A204.1 (cell line): Measurements from ENCODE around the gene CPED1.
"Not testable (repeated sequence)": the region's sequence is repeated elsewhere in the genome, so short reads cannot be mapped to it uniquely, and the experiment has no call there.

Source experiments
- FAIRE-seq: peaks from 2 replicates; lab custom pipeline; 2012; peaks lifted over from hg19 to GRCh38; lab: Jason Lieb, UNC

The CPED1 gene

GRCh38 chr7:121041516-121042148, 53.1 kb downstream of the CPED1 start:
- no peak for FAIRE-seq

DNA sequence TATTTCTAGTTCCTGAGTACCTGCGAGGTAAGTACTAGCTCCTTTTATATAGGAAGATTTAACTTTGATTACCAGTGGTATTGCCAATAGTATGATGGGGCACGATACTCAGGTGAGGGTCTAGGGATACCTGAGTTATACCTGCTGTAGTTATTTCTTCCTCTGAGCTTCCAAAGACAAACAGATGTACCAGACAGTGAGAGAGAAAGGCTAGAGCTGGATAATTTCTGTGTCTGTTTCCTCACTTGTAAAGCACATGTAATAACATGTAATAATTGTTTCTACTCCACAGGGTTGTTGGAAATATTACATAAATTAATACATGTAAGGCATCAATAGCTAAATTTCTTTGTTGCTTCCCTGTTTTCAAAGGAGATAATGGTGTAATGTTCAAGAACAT, 53.7 kb downstream of the CPED1 start:
- no peak for FAIRE-seq

DNA sequence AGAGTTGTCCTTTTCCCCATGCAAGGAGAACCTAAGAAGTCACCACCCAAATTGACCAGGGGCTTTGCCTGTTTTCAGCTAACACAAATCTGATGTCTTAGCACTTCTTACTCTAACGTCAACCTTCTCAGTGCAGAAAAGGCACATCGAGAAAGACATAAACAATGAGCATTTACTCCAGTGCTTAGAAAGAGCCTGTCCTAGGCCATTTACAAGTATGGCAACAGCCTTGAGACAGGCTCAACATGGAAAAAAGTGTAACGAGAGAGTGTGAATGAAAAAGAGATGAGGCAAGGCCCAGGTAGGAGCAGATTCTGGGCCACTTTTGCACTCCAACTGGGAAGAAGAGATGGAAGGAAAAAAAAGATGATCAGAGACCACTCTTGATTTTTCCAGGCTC, 54.4 kb downstream of the CPED1 start:
- no peak for FAIRE-seq

GRCh38 chr7:121043314-121044234, 55.1 kb downstream of the CPED1 start:
- no peak for FAIRE-seq

DNA sequence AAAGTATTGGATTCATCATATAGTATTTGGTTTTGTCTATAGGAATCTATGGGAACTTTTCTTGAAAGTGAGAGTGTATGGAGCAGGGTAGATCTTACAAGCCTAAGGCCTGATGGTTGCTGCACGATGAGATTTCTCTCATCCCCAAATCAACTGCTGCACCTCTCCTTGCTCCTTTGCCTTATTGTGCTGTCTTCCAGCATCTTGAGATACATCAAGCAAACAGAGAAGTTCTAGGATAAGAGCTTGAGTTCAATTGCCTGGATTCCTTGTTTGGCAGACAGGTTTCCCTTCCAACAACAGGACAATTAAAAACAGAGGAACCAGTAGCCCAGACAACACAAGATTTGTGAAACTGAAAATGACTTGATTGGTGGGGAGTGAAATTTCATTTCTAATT, 56.6 kb downstream of the CPED1 start:
- no peak for FAIRE-seq

DNA sequence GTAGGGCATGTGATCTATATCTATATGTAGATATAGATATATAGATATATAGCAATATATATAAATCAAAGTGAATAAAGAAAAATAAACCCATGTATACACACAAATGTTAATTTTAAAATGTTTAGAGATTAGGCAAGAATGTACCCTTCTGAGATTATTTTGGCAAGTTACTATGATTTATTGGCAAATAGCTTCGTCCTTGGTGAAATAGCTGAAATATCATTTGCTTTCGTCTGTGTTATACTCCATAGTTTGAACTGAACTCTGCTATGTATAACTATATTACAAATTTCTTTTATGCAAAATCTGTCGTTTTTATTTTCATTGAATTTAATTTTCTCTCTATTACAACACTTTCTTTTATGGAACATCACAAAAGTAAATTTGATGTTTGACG, 57.5 kb downstream of the CPED1 start:
- FAIRE-seq: peak; percentile 3

- FAIRE-seq: peak; percentile 51
Measured at GRCh38 chr7:121046893-121047468, 58.5 kb downstream of the CPED1 start.

DNA sequence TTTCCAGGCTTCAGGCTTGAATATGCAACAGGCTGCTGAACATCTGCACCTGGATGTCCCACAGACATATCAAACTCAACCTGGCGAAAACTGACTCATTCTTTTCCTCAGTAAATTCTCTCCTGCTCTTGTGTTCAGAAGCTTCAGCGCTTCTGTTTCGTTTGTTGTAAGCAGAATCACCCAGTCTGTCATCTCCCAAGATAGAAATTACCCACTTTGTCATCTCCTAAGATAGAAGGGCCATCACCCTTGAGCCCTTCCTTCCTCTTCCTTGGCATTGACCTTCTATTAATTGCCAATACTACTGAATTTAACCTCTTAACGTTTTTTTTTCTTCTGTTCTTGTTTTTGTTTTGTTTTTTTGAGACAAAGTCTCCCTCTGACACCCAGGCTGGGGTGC, 59.7 kb downstream of the CPED1 start:
- FAIRE-seq: no peak

GRCh38 chr7:121049028-121049791, 60.7 kb downstream of the CPED1 start:
- no peak for FAIRE-seq

DNA sequence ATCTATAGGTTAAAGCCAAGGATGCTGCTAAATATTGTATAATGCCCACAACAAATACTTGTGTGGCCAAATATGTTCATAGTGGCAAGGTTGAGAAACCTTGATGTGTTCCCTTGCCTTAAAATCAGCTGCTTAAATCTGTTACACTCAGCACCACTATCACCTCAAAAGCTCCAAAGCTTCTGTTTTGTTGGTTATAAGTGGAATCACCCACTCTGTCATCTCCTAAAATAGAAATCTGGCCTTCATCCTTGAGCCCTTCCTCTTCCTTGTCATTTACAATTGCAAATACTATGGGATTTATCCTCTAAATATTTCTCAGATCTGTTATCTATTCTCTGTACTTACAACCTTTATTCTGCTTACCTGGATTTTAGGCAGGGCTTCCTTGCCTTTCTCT, 61.4 kb downstream of the CPED1 start:
- no peak for FAIRE-seq

GRCh38 chr7:121053219-121053618, 64.7 kb downstream of the CPED1 start:
- no peak for FAIRE-seq

GRCh38 chr7:121054925-121055324, 66.4 kb downstream of the CPED1 start:
- FAIRE-seq: no peak

DNA sequence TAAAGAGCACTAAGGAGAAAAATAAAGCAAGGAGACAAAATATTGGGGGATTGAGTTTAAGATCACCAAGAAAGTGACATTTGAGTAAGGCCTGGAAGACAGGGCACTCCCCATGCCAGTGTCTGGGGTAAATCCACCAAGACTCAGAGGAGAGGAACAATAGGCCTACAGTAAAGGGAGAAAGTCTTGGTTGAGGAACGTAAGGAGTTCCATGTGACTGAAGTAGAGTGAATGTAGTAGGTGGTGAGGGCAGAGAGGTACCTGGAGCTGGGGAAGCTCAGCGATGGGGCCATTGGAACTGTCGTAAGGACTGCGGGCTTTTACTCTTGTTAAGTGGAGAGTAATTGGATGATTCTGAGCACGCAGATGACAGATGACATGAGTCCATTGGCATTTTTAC, 69.4 kb downstream of the CPED1 start:
- no peak for FAIRE-seq

DNA sequence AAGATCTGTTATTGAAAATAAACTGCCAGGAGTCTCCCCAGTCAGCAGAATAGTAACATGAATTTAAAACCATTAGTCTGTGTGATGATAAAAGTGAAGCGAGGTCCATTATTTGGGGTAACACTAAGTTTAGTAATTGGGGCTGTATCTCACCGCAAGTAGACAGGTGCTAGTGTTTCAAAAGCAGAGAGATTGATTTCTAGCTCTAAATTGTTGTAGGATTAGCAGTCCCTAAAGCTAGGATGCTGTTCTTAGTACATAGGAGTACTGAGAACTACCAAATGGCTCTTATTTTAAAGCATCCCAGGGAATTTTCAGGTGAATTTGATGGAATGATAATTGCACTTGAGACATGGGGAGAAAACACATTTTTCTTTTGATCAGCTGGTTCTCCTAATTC, 70.5 kb downstream of the CPED1 start:
- FAIRE-seq: no peak

DNA sequence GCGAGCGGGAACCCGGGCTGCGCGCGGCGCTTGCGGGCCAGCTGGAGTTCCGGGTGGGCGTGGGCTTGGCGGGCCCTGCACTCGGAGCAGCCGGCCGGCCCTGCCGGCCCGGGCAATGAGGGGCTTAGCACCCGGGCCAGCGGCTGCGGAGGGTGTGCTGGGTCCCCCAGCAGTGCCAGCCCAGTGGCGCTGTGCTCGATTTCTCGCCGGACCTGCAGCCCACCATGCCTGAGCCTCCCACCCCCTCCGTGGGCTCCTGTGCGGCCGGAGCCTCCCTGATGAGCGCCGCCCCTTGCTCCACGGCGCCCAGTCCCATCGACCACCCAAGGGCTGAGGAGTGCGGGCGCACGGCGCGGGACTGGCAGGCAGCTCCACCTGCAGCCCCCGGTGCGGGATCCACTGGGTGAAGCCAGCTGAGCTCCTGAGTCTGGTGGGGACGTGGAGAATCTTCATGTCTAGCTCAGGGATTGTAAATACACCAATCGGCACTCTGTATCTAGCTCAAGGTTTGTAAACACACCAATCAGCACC, 71.5 kb downstream of the CPED1 start:
- FAIRE-seq: not testable (repeated sequence)

GRCh38 chr7:121061677-121062582, 73.4 kb downstream of the CPED1 start:
- peak; percentile 21 for FAIRE-seq

DNA sequence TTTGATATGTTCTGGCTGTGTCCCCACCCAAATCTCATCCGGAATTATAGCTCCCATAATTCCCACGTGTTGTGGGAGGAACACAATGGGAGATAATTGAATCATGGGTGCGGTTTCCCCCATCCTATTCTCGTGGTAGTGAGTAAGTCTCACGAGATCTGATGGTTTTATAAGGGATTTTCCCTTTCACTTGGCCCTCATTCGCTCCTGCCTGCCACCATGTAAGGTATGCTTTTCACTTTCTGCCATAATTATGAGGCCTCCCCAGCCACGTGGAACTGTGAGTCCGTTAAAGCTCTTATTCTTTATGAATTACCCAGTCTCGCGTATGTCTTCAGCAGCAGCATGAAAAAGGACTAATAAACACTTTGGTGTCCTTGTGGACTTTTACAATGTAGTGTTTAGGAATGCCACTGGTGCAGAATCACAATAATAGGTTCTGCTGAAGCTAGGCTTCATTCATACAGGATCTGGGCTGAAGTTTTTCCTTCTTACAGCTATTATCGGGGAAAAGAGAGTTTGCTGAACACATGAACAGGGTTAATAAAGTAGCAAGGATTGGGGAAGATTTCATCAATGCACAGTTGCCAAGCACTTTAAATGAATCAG, 74.3 kb downstream of the CPED1 start:
- FAIRE-seq: no peak

GRCh38 chr7:121067717-121068116, 79.2 kb downstream of the CPED1 start:
- not testable (repeated sequence) for FAIRE-seq

GRCh38 chr7:121069346-121070100, 81.0 kb downstream of the CPED1 start:
- no peak for FAIRE-seq

- FAIRE-seq: no peak
Measured at GRCh38 chr7:121071132-121071531, 82.6 kb downstream of the CPED1 start.
